Panc1 (cell line): ENCODE measurements around the gene INAVA. TPM values are rescaled to one million over a fixed set of nuclear protein-coding genes. Genes with fewer than 3 reads are reported as not detected.
"Not testable (repeated sequence)": the region's sequence is repeated elsewhere in the genome, so short reads cannot be mapped to it uniquely, and the experiment has no call there.

Experiments
- ATAC-seq: fragments of 200-7000 bp; cut with Tn5 transposase; 2 replicates; pipeline ENCODE4 v1.9.1; 2020; ENCODE audit warnings: mild to moderate bottlenecking, moderate library complexity
- BruUV-seq: library from RNA; stranded (reverse); fragments of 400-500 nt; replicated peaks from 2 replicates; lab custom pipeline; 2021; lab: Mats Ljungman, UMichigan
- CTCF ChIA-PET: fragments of 300-600 bp; sonication (Branson Sonifier 250); formaldehyde crosslinking; loops from one replicate; lab custom pipeline; 2022; ENCODE audit warnings: antibody characterized with exemption; lab: Charles Lee
- POLR2A ChIA-PET: fragments of 300-600 bp; sonication (Branson Sonifier 250); formaldehyde crosslinking; loops from one replicate; lab custom pipeline; 2022; ENCODE audit warnings: antibody characterized with exemption; lab: Charles Lee
- DNase-seq: peaks from one replicate; pipeline ENCODE4 v3.0.0-alpha.2; 2010; ENCODE audit warnings: low read depth, low spot score
- H3K27ac ChIP-seq: 2 replicates; pipeline ENCODE4 v1.5.1; 2011; ENCODE audit warnings: mild to moderate bottlenecking, low read length, inconsistent platforms
- H3K27me3 ChIP-seq: fragments of 200-500 bp; sonication (Bioruptor generic); 2 replicates; pipeline ENCODE4 v1.6.0; 2014; ENCODE audit warnings: low read length, inconsistent platforms; ENCODE audit not compliant: control insufficient read depth, insufficient read depth
- H3K36me3 ChIP-seq: fragments of 200-500 bp; sonication (Bioruptor generic); 2 replicates; pipeline ENCODE4 v1.5.1; 2014; ENCODE audit warnings: inconsistent platforms, mild to moderate bottlenecking, low read length, moderate library complexity; ENCODE audit not compliant: control insufficient read depth, insufficient read depth
- H3K4me1 ChIP-seq: 2 replicates; pipeline ENCODE4 v1.5.1; 2011; ENCODE audit warnings: inconsistent platforms, mild to moderate bottlenecking, low read length, moderate library complexity; ENCODE audit not compliant: control insufficient read depth, insufficient read depth
- H3K4me3 ChIP-seq, 2 experiments: 2 replicates each; pipeline ENCODE4 v1.5.1; 2011 to 2012; ENCODE audit warnings: low read depth in 2 of 2, low read length in 2 of 2, mild to moderate bottlenecking in 2 of 2, inconsistent platforms in 1 of 2, moderate library complexity in 1 of 2
- H3K9me3 ChIP-seq: fragments of 200-500 bp; sonication (Bioruptor generic); 2 replicates; pipeline ENCODE4 v1.5.1; 2014; ENCODE audit warnings: low read depth, mild to moderate bottlenecking, inconsistent platforms, low read length, moderate library complexity; ENCODE audit not compliant: control insufficient read depth, insufficient read depth
- POLR2AphosphoS5 ChIP-seq: IDR thresholded peaks from 2 replicates; pipeline ENCODE4 v1.6.1; 2012; ENCODE audit warnings: mild to moderate bottlenecking, low read depth, low read length, moderate library complexity
- SIN3A ChIP-seq: IDR thresholded peaks from 2 replicates; pipeline ENCODE4 v1.6.1; 2012; ENCODE audit warnings: low read depth, mild to moderate bottlenecking, low read length, moderate library complexity, borderline replicate concordance; ENCODE audit not compliant: insufficient read depth
- TCF7L2 ChIP-seq: IDR thresholded peaks from 2 replicates; pipeline ENCODE4 v1.6.1; 2011; ENCODE audit warnings: mild to moderate bottlenecking, low read depth, low read length, inconsistent platforms
- in situ Hi-C: cut with HindIII; loops from 2 replicates; pipeline ENCODE4 v1.10.0; 2016; ENCODE audit warnings: low sequenced_read_pairs, low pct_unique_long_range_greater_than_20kb
- intact Hi-C: fragments of 100-400 bp; cut with micrococcal nuclease; formaldehyde crosslinking; loops from one replicate; pipeline ENCODE4 v1.10.0; 2022; ENCODE audit not compliant: unreplicated experiment
- total RNA-seq: library from RNA; stranded (reverse); gene quantifications from one replicate; pipeline ENCODE4 v1.2.1, GENCODE V29; 2021; ENCODE audit not compliant: unreplicated experiment
- TF ChIP-seq, protein P1 (sequence below): fragments of 450-650 bp; IDR thresholded peaks from 2 replicates; pipeline ENCODE4 v1.5.1; 2017; ENCODE audit warnings: mild to moderate bottlenecking
- TF ChIP-seq, protein P2 (sequence below), 2 experiments: IDR thresholded peaks; 2 replicates each; pipeline ENCODE4 v1.6.1; 2011 to 2012; ENCODE audit warnings: low read depth in 2 of 2, control low read depth in 1 of 2, low read length in 1 of 2, mild to moderate bottlenecking in 1 of 2, moderate library complexity in 1 of 2; ENCODE audit not compliant: insufficient read depth in 1 of 2

Gene INAVA
- total RNA-seq, 1 experiment from 2014 or later = 3.6 TPM

DNA sequence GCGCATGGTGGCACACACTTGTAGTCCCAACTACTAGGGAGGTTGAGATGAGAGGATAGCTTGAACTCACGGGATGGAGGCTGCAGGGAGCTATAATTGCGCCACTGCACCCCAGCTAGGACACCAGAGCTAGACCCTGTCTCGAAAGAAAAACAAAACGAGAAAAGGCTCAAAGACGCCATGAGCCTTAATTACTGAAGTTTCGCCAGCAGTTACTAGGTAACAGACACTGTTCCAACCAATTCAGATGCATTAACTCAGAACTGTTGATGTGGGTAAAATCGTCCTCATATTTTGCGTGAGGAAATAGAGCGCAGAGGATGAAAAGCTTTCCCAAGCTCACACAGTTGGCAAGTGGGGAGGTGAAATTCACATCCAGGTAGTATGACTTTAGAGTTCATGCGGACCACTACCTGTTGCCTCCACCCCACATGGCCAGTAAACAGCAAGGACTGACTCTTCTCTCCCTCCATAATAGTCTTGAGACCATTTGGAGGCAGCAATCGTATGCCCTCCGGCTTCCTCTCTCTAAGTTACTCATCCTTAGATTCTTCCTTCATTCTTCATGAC is 40.1 kb downstream of the INAVA start:
- in situ Hi-C loops = no loop called here

DNA sequence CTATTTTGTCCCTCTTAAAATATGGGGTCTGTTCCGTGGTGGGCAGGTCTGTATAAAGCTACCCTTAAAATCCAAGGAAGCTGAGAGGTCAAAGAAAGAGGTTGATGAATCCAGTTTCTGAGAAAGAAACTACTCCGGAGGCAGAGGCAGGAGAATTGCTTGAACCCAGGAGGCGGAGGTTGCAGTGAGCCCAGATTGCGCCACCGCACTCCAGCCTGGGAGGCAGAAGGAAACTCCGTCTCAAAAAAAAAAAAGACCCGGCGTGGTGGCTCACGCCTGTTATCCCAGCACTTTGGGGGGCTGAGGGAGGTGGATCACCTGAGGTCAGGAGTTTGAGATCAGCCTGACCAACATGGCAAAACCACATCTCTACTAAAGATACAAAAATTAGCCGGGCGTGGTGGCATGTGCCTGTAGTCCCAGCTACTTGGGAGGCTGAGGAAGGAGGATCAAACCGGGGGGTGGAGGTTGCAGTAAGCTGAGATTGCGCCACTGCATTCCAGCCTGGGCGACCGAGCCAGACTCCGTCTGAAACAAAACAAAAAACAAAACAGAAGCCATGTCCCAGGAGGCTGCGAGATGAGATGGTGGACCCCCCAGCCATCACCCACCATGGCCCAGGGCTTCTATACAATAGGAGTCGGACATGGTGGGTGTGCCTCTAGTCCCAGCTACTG is 40.7 kb downstream of the INAVA start:
- H3K27ac ChIP-seq, BruUV-seq, H3K9me3 ChIP-seq, H3K4me3 ChIP-seq, H3K27me3 ChIP-seq, ATAC-seq, DNase-seq, H3K4me1 ChIP-seq, intact Hi-C loops, POLR2A ChIA-PET, in situ Hi-C loops, H3K36me3 ChIP-seq: not testable (repeated sequence)
- CTCF ChIA-PET = interaction anchor here (0.7 kb wide), 1 partner anchor 189 kb away, joined by 7 read pairs; no protein-coding TSS in a partner anchor

More for the DNA sequence above, 40.1 kb downstream of the INAVA start:
- no peaks in the 10 kb centered on the region for H3K27me3 ChIP-seq
- H3K4me3 ChIP-seq = no peak overlapping the region
- intact Hi-C loops = no loop called here
- ChIA-PET POLR2A (no interaction called here), CTCF (interaction anchor here (0.7 kb wide), 1 partner anchor 188 kb away, joined by 7 read pairs; no protein-coding TSS in a partner anchor)
- no peak overlapping the region for H3K27ac ChIP-seq
- BruUV-seq = no TSS peak
- DNase-seq (no peak), ATAC-seq (no peak)
- H3K36me3 ChIP-seq = no peaks in the 10 kb centered on the region
- TF ChIP-seq, protein P1, sequence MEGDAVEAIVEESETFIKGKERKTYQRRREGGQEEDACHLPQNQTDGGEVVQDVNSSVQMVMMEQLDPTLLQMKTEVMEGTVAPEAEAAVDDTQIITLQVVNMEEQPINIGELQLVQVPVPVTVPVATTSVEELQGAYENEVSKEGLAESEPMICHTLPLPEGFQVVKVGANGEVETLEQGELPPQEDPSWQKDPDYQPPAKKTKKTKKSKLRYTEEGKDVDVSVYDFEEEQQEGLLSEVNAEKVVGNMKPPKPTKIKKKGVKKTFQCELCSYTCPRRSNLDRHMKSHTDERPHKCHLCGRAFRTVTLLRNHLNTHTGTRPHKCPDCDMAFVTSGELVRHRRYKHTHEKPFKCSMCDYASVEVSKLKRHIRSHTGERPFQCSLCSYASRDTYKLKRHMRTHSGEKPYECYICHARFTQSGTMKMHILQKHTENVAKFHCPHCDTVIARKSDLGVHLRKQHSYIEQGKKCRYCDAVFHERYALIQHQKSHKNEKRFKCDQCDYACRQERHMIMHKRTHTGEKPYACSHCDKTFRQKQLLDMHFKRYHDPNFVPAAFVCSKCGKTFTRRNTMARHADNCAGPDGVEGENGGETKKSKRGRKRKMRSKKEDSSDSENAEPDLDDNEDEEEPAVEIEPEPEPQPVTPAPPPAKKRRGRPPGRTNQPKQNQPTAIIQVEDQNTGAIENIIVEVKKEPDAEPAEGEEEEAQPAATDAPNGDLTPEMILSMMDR = no peak
- no peak for TF ChIP-seq TCF7L2
- TF ChIP-seq, protein P2, sequence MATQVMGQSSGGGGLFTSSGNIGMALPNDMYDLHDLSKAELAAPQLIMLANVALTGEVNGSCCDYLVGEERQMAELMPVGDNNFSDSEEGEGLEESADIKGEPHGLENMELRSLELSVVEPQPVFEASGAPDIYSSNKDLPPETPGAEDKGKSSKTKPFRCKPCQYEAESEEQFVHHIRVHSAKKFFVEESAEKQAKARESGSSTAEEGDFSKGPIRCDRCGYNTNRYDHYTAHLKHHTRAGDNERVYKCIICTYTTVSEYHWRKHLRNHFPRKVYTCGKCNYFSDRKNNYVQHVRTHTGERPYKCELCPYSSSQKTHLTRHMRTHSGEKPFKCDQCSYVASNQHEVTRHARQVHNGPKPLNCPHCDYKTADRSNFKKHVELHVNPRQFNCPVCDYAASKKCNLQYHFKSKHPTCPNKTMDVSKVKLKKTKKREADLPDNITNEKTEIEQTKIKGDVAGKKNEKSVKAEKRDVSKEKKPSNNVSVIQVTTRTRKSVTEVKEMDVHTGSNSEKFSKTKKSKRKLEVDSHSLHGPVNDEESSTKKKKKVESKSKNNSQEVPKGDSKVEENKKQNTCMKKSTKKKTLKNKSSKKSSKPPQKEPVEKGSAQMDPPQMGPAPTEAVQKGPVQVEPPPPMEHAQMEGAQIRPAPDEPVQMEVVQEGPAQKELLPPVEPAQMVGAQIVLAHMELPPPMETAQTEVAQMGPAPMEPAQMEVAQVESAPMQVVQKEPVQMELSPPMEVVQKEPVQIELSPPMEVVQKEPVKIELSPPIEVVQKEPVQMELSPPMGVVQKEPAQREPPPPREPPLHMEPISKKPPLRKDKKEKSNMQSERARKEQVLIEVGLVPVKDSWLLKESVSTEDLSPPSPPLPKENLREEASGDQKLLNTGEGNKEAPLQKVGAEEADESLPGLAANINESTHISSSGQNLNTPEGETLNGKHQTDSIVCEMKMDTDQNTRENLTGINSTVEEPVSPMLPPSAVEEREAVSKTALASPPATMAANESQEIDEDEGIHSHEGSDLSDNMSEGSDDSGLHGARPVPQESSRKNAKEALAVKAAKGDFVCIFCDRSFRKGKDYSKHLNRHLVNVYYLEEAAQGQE (IDR thresholded peaks at IDR 0.05; ENCODE audit: insufficient read depth in 1 of 2, low read depth in 2 of 2, low read length in 1 of 2) = no peak
- TF ChIP-seq SIN3A = no peak
- TF ChIP-seq POLR2AphosphoS5 = no peak
- H3K9me3 ChIP-seq = no peaks in the 10 kb centered on the region
- no peaks in the 10 kb centered on the region for H3K4me1 ChIP-seq

DNA sequence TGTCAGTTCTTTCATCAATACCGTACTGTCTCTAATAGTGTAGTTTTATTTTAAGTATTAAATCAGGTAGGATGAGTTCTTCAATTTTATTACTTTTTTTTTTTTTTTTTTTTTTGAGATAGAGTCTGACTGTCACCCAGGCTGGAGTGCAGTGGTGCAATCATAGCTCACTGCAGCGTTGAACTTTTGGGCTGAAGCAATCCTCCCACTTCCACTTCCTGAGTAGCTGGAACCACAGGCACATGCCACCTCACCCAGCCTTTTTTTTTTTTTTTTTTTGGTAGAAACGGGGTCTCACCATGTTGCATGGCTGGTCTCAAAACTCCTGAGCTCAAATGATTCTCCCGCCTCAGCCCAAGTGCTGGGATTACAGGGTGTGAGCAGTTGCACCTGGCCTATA is 44.3 kb downstream of the INAVA start:
- BruUV-seq = no TSS peak
- TF ChIP-seq POLR2AphosphoS5 = no peak
- TF ChIP-seq, protein P2 (IDR thresholded peaks at IDR 0.05; ENCODE audit: insufficient read depth in 1 of 2, low read depth in 2 of 2, low read length in 1 of 2) = no peak
- no peak for TF ChIP-seq SIN3A
- TF ChIP-seq, protein P1 = no peak
- no peak for TF ChIP-seq TCF7L2
- no peak overlapping the region for H3K4me3 ChIP-seq
- ChIA-PET POLR2A (no interaction called here), CTCF (interaction anchor here (0.6 kb wide), 1 partner anchor 352 kb away, joined by 5 read pairs; no protein-coding TSS in a partner anchor)
- ATAC-seq (no peak), DNase-seq (no peak)
- H3K27ac ChIP-seq = no peak overlapping the region
- H3K27me3 ChIP-seq = no peaks in the 10 kb centered on the region
- in situ Hi-C loops (no loop called here), intact Hi-C loops (no loop called here)
- H3K9me3 ChIP-seq = no peaks in the 10 kb centered on the region
- H3K4me1 ChIP-seq = no peaks in the 10 kb centered on the region
- no peaks in the 10 kb centered on the region for H3K36me3 ChIP-seq
